ENCODE data around the gene NOPCHAP1.
A peak's percentile ranks its signal among the peaks of the same experiment; 100 is the strongest.

NOPCHAP1 gene

DNA sequence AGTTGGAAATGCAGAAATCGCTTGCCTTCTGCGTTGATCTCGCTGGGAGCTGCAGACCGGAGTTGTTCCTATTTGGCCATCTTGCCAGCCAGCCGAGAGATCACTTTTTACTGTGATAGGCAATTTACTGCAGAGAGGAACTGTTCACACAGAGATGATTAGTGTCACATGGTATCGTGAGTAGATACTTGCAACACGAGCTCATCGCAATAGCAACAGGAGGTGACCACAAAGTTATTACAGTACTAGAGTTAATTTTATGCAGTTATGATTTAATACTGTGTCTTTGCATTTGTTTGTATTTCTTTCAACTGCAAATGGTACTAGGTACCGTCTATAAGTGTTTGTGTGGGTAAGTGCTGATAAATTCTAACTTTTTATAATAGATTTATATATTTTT lies 27.8 kb downstream of the NOPCHAP1 start:
- H3K27ac ChIP-seq, result no peak overlapping the region
- TF ChIP-seq, protein P1, sequence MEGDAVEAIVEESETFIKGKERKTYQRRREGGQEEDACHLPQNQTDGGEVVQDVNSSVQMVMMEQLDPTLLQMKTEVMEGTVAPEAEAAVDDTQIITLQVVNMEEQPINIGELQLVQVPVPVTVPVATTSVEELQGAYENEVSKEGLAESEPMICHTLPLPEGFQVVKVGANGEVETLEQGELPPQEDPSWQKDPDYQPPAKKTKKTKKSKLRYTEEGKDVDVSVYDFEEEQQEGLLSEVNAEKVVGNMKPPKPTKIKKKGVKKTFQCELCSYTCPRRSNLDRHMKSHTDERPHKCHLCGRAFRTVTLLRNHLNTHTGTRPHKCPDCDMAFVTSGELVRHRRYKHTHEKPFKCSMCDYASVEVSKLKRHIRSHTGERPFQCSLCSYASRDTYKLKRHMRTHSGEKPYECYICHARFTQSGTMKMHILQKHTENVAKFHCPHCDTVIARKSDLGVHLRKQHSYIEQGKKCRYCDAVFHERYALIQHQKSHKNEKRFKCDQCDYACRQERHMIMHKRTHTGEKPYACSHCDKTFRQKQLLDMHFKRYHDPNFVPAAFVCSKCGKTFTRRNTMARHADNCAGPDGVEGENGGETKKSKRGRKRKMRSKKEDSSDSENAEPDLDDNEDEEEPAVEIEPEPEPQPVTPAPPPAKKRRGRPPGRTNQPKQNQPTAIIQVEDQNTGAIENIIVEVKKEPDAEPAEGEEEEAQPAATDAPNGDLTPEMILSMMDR (conservative IDR thresholded peaks at IDR 0.05), result no peak

GRCh38 chr12:105014603-105015002 lies 28.5 kb downstream of the NOPCHAP1 start:
- H3K27ac ChIP-seq, result no peak overlapping the region
- TF ChIP-seq, protein P1 (conservative IDR thresholded peaks at IDR 0.05), result no peak

GRCh38 chr12:105015543-105015942 lies 29.4 kb downstream of the NOPCHAP1 start:
- TF ChIP-seq, protein P1 (conservative IDR thresholded peaks at IDR 0.05), result no peak
- H3K27ac ChIP-seq, result no peak overlapping the region

GRCh38 chr12:105018012-105018411 lies 31.9 kb downstream of the NOPCHAP1 start:
- TF ChIP-seq, protein P1 (conservative IDR thresholded peaks at IDR 0.05), result no peak
- H3K27ac ChIP-seq, result no peak overlapping the region

DNA sequence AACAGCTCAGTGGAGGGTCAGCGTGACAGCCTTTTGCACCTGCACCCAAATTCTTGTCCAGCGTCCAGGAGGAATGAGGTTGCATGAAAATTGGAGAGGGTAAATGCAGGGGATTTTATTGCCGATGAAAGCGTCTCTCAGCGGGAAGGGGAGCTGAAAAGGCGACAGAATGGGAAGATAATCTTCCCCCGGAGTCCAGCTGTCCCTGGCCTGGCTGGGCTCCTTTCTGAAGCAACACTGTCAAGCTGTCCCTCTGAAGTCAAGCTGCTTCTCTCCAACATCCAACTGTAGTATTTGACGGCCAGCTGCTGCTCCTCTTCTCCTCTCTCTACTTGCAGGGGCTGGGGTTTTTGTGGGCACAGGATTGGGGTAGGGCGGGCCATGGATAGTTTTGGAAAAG lies 32.7 kb downstream of the NOPCHAP1 start:
- no peak overlapping the region for H3K27ac ChIP-seq
- TF ChIP-seq, protein P1 (conservative IDR thresholded peaks at IDR 0.05), result no peak

DNA sequence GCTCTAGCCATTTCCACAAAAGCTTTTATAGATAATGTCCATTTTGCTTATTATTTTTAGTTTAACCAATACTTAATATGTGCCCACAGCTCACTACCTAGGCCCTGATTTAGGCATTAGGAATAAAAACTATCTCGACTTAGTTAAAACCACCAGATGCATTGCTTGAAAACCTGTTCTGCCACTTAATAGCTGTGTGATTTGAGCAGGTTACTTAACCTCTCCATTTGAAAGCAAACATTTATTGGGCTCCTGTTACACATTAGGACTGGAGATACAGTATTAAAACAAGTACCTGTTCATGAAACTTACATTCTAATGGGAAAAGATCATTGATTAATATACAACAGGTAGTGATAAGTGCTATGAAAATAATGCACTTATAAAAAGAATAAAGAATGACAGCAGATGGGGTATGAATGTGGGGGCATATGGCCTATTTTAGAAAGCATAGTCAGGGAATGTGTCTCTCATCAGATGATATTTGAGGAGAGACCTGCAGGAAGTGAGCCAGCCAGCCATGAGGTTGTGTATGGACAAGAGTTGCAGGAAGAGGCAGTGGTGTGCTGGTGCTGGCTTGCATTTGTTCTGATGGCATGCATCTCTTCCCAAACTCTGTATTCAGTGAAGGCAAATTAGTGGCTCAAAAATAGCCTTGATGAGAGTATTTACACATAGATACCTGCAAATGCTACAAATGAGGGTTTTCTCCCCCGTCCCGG lies 34.3 kb downstream of the NOPCHAP1 start:
- TF ChIP-seq, protein P1 (conservative IDR thresholded peaks at IDR 0.05), result no peak
- peak overlapping the region; percentile 35; the same call in 1 of the 2 replicates for H3K27ac ChIP-seq

GRCh38 chr12:105024928-105025327 lies 38.8 kb downstream of the NOPCHAP1 start:
- TF ChIP-seq, protein P1 (conservative IDR thresholded peaks at IDR 0.05), result no peak
- no peak overlapping the region for H3K27ac ChIP-seq

Measured in VCaP (cell line).